Natural killer cell treated with Interleukin-12 subunit alpha and Interleukin-12 subunit beta and Interleukin-15 and Interleukin-18, amount 100 ng/mL, for 72 hours (primary cell): ENCODE results near the gene DMRTA1. TPM values are rescaled to one million over a fixed set of nuclear protein-coding genes. Genes with fewer than 3 reads are reported as not detected.
"Not testable (repeated sequence)": the region's sequence is repeated elsewhere in the genome, so short reads cannot be mapped to it uniquely, and the experiment has no call there.

Experiments
- ATAC-seq, 2 donors: fragments of 150-1000 bp; cut with Tn5 transposase in 1 of 2; sonication (Bioruptor Pico), chemical (Tn5 transposase) in 1 of 2; 2 replicates each; pipeline ENCODE4 v1.10.0; 2021
- DNase-seq: peaks from one replicate; pipeline ENCODE4 v3.0.0; 2022; ENCODE audit warnings: low spot score
- H3K27ac Mint-ChIP-seq, 2 donors: 1 replicate in 1 of 2; 2 replicates in 1 of 2; pipeline ENCODE4 v1.8.0; 2022; ENCODE audit warnings: mixed read lengths in 2 of 2, mild to moderate bottlenecking in 1 of 2, moderate library complexity in 1 of 2
- H3K27me3 Mint-ChIP-seq, 2 donors: 1 replicate in 1 of 2; 2 replicates in 1 of 2; pipeline ENCODE4 v1.8.0; 2022; ENCODE audit warnings: mixed read lengths in 2 of 2
- H3K36me3 Mint-ChIP-seq: one replicate; pipeline ENCODE4 v1.8.0; 2022; ENCODE audit warnings: mixed read lengths
- H3K4me1 Mint-ChIP-seq, 2 donors: 1 replicate in 1 of 2; 2 replicates in 1 of 2; pipeline ENCODE4 v1.8.0; 2022; ENCODE audit warnings: low read depth in 2 of 2, mixed read lengths in 2 of 2, mild to moderate bottlenecking in 1 of 2
- H3K4me3 Mint-ChIP-seq: one replicate; pipeline ENCODE4 v1.8.0; 2022; ENCODE audit warnings: mixed read lengths
- H3K9me3 Mint-ChIP-seq: 2 replicates; pipeline ENCODE4 v1.8.0; 2022; ENCODE audit warnings: mixed read lengths
- total RNA-seq, 2 donors: library from RNA; stranded (reverse); gene quantifications; one replicate each; pipeline ENCODE4 v1.2.3, GENCODE V29; 2022

The DMRTA1 gene
- total RNA-seq, 2 donors from 2014 or later, result not detected

- Mint-ChIP-seq H3K4me1 (peaks cover 3 to 5% of the 10 kb centered on the region in 2 donors), H3K36me3 (no peaks in the 10 kb centered on the region), H3K27me3 (peaks cover 26 to 53% of the 10 kb centered on the region in 2 donors), H3K9me3 (no peaks in the 10 kb centered on the region), H3K4me3 (no peak overlapping the region), H3K27ac (no peak overlapping the region)
- DNase-seq (no peak), ATAC-seq (peak; percentile 43 to 60)
Measured at GRCh38 chr9:22446950-22447617, 460 bp downstream of the DMRTA1 start.

- Mint-ChIP-seq H3K9me3 (no peaks in the 10 kb centered on the region), H3K4me3 (no peak overlapping the region), H3K27ac (no peak overlapping the region), H3K36me3 (no peaks in the 10 kb centered on the region), H3K27me3 (peaks cover 26 to 53% of the 10 kb centered on the region in 2 donors), H3K4me1 (peaks cover 3 to 5% of the 10 kb centered on the region in 2 donors)
- ATAC-seq (no peak), DNase-seq (no peak)
Measured at GRCh38 chr9:22447618-22448305, 1.1 kb downstream of the DMRTA1 start.

- Mint-ChIP-seq H3K27me3 (peaks cover 22 to 39% of the 10 kb centered on the region in 2 donors), H3K4me1 (peaks cover 3 to 5% of the 10 kb centered on the region in 2 donors), H3K36me3 (no peaks in the 10 kb centered on the region), H3K27ac (no peak overlapping the region), H3K4me3 (no peak overlapping the region), H3K9me3 (no peaks in the 10 kb centered on the region)
- DNase-seq (no peak), ATAC-seq (no peak)
Measured at GRCh38 chr9:22449719-22450118, 3.1 kb downstream of the DMRTA1 start.

- Mint-ChIP-seq H3K27ac (no peak overlapping the region), H3K9me3 (no peaks in the 10 kb centered on the region), H3K36me3 (no peaks in the 10 kb centered on the region), H3K4me3 (no peak overlapping the region), H3K4me1 (no peaks in the 10 kb centered on the region), H3K27me3 (peaks cover 12 to 29% of the 10 kb centered on the region in 2 donors)
- no peak for ATAC-seq
- no peak for DNase-seq
Measured at GRCh38 chr9:22452415-22453010, 5.9 kb downstream of the DMRTA1 start.

GRCh38 chr9:22454016-22454415 lies 7.4 kb downstream of the DMRTA1 start:
- H3K9me3 Mint-ChIP-seq, result no peaks in the 10 kb centered on the region
- DNase-seq, result no peak
- H3K4me1 Mint-ChIP-seq, result no peaks in the 10 kb centered on the region
- H3K4me3 Mint-ChIP-seq, result no peak overlapping the region
- ATAC-seq, result no peak
- no peaks in the 10 kb centered on the region for H3K36me3 Mint-ChIP-seq
- no peak overlapping the region for H3K27ac Mint-ChIP-seq
- peaks cover 6 to 22% of the 10 kb centered on the region in 2 donors for H3K27me3 Mint-ChIP-seq

- H3K27ac Mint-ChIP-seq, result no peak overlapping the region
- no peaks in the 10 kb centered on the region for H3K36me3 Mint-ChIP-seq
- no peaks in the 10 kb centered on the region for H3K9me3 Mint-ChIP-seq
- H3K4me1 Mint-ChIP-seq, result no peaks in the 10 kb centered on the region
- DNase-seq, result no peak
- H3K27me3 Mint-ChIP-seq, result peaks cover 4 to 18% of the 10 kb centered on the region in 2 donors
- ATAC-seq, result no peak
- H3K4me3 Mint-ChIP-seq, result no peak overlapping the region
Measured at GRCh38 chr9:22455181-22455580, 8.6 kb downstream of the DMRTA1 start.

GRCh38 chr9:22457448-22457847 lies 10.8 kb downstream of the DMRTA1 start:
- H3K27ac Mint-ChIP-seq, result no peak overlapping the region

GRCh38 chr9:22463205-22463604 lies 16.6 kb downstream of the DMRTA1 start:
- Mint-ChIP-seq H3K36me3 (no peaks in the 10 kb centered on the region), H3K4me1 (no peaks in the 10 kb centered on the region), H3K4me3 (no peak overlapping the region), H3K9me3 (no peaks in the 10 kb centered on the region), H3K27me3 (peaks cover 0 to 7% of the 10 kb centered on the region in 2 donors), H3K27ac (no peak overlapping the region)
- ATAC-seq (no peak), DNase-seq (no peak)

More at GRCh38 chr9:22457448-22457847, 10.8 kb downstream of the DMRTA1 start:
- no peak for DNase-seq
- H3K4me3 Mint-ChIP-seq, result no peak overlapping the region
- peaks cover 0 to 14% of the 10 kb centered on the region in 2 donors for H3K27me3 Mint-ChIP-seq
- H3K4me1 Mint-ChIP-seq, result no peaks in the 10 kb centered on the region
- H3K36me3 Mint-ChIP-seq, result no peaks in the 10 kb centered on the region
- ATAC-seq, result no peak
- no peaks in the 10 kb centered on the region for H3K9me3 Mint-ChIP-seq

- no peak for ATAC-seq
- DNase-seq, result no peak
- Mint-ChIP-seq H3K4me1 (no peaks in the 10 kb centered on the region), H3K9me3 (no peaks in the 10 kb centered on the region), H3K36me3 (no peaks in the 10 kb centered on the region), H3K27ac (no peak overlapping the region), H3K4me3 (no peak overlapping the region), H3K27me3 (no peaks in the 10 kb centered on the region)
Measured at GRCh38 chr9:22469928-22470544, 23.4 kb downstream of the DMRTA1 start.

GRCh38 chr9:22481566-22481965 lies 34.9 kb downstream of the DMRTA1 start:
- DNase-seq, result no peak
- Mint-ChIP-seq H3K27me3 (no peaks in the 10 kb centered on the region), H3K4me3 (no peak overlapping the region), H3K27ac (no peak overlapping the region), H3K36me3 (peaks cover 17% of the 10 kb centered on the region), H3K4me1 (no peaks in the 10 kb centered on the region), H3K9me3 (peaks cover 23% of the 10 kb centered on the region)
- no peak for ATAC-seq

GRCh38 chr9:22483528-22484070 lies 37.0 kb downstream of the DMRTA1 start:
- no peak overlapping the region for H3K4me3 Mint-ChIP-seq
- peaks cover 26% of the 10 kb centered on the region for H3K9me3 Mint-ChIP-seq
- ATAC-seq (no peak), DNase-seq (no peak)
- peaks cover 17% of the 10 kb centered on the region for H3K36me3 Mint-ChIP-seq
- no peaks in the 10 kb centered on the region for H3K4me1 Mint-ChIP-seq
- no peaks in the 10 kb centered on the region for H3K27me3 Mint-ChIP-seq
- H3K27ac Mint-ChIP-seq, result no peak overlapping the region

- not testable (repeated sequence) for DNase-seq, H3K36me3 Mint-ChIP-seq, H3K27me3 Mint-ChIP-seq, H3K4me1 Mint-ChIP-seq, H3K27ac Mint-ChIP-seq, ATAC-seq, H3K4me3 Mint-ChIP-seq
- H3K9me3 Mint-ChIP-seq, result peaks cover 22% of the 10 kb centered on the region
Measured at GRCh38 chr9:22496197-22496596, 49.6 kb downstream of the DMRTA1 start.
